Tibial nerve (tissue), 4 donors: Measurements from ENCODE around the gene FAM25A. TPM values are rescaled to one million over a fixed set of nuclear protein-coding genes. Genes with fewer than 3 reads are reported as not detected.

Source experiments
- DNase-seq, 2 donors: peaks; one replicate each; pipeline ENCODE4 v3.0.0-alpha.2; 2019; ENCODE audit warnings: low spot score in 2 of 2
- H3K27ac ChIP-seq, 4 donors: fragments of 200-600 bp; sonication (generic) in 3 of 4; one replicate each; pipeline ENCODE4 v1.5.1; 2017 to 2019; ENCODE audit warnings: mild to moderate bottlenecking in 1 of 4
- H3K27me3 ChIP-seq, 2 donors: fragments of 200-600 bp; sonication (generic) in 1 of 2; one replicate each; pipeline versions ENCODE4 v1.5.1 to v1.6.0; 2017 to 2019
- H3K36me3 ChIP-seq, 3 donors: fragments of 200-600 bp; sonication (generic); one replicate each; pipeline ENCODE4 v1.5.1; 2018 to 2019
- H3K4me1 ChIP-seq, 4 donors: fragments of 200-600 bp; sonication (generic) in 3 of 4; one replicate each; pipeline ENCODE4 v1.5.1; 2017 to 2019
- H3K4me3 ChIP-seq, 4 donors: fragments of 200-600 bp; sonication (generic) in 3 of 4; one replicate each; pipeline ENCODE4 v1.5.1; 2017 to 2019; ENCODE audit warnings: mild to moderate bottlenecking in 1 of 4, moderate library complexity in 1 of 4
- H3K9me3 ChIP-seq, 4 donors: fragments of 200-600 bp; sonication (generic) in 3 of 4; one replicate each; pipeline ENCODE4 v1.5.1; 2017 to 2019
- CTCF ChIP-seq, 5 experiments: fragments of 200-600 bp in 3 of 5; fragments of 450-650 bp in 2 of 5; sonication (generic) in 3 of 5; IDR thresholded peaks; one replicate each; pipeline ENCODE4 v1.5.1; 2016 to 2019; ENCODE audit warnings: antibody characterized with exemption in 5 of 5, mild to moderate bottlenecking in 3 of 5, moderate library complexity in 2 of 5
- EP300 ChIP-seq, 2 donors: sonication (generic); formaldehyde crosslinking; IDR thresholded peaks; one replicate each; pipeline ENCODE4 v1.6.1; 2017; ENCODE audit warnings: antibody characterized with exemption in 2 of 2, mild to moderate bottlenecking in 1 of 2
- POLR2A ChIP-seq, 2 donors: fragments of 450-650 bp; IDR thresholded peaks; one replicate each; pipeline ENCODE4 v1.6.1; 2017; ENCODE audit warnings: antibody characterized with exemption in 2 of 2, mild to moderate bottlenecking in 2 of 2, moderate library complexity in 2 of 2
- WGBS, 2 donors: methylation state at CpG; one replicate each; pipeline ENCODE4 v1.1.5; 2018; 5-methylcytosine and 5-hydroxymethylcytosine counted together
- small RNA-seq: library from RNA; depleted of rRNA; stranded (forward); fragments of <200 nt; gene quantifications from one replicate; pipeline ENCODE3, GENCODE V24; 2016
- total RNA-seq, 4 donors: library from RNA; depleted of rRNA; stranded (reverse); fragments of >200 nt; gene quantifications; one replicate each; pipeline ENCODE4 v1.1.0, GENCODE V29; 2016

FAM25A gene
- total RNA-seq, 4 donors from 2014 or later, result not detected

DNA sequence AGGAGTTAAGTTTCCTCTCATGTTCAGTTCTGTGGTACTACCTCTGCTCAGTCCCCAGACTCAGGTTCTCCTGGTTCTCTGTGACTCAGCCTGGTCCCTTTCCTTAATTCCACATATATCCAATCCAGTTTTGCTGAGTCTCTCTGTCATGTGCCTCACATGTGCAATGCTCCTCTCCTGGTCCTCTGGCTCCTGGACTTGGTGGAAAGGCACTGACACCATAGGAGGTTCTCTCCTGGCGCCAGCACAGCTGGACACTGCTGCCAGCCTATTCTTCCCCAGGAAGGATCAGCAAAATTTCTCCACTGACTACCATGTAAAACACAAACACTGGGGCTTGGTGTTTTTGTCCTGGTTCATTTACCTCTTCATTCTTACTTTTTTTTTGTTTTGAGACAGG lies 46.8 kb downstream of the FAM25A start:
- no peak overlapping the region for H3K4me3 ChIP-seq
- no peaks in the 10 kb centered on the region for H3K9me3 ChIP-seq
- no peaks in the 10 kb centered on the region for H3K4me1 ChIP-seq
- no peak for DNase-seq
- H3K27me3 ChIP-seq, result no peaks in the 10 kb centered on the region
- WGBS, 2 donors, result 100% methylated on average over 1 of the region's 1 CpG
- H3K36me3 ChIP-seq, result peaks cover 0 to 94% (median 21%) of the 10 kb centered on the region in 3 donors
- TF ChIP-seq CTCF (IDR thresholded peaks at IDR 0.05) (no peak), POLR2A (IDR thresholded peaks at IDR 0.05) (no peak), EP300 (IDR thresholded peaks at IDR 0.05) (no peak)
- no peak overlapping the region for H3K27ac ChIP-seq

- Histone ChIP-seq H3K36me3 (peaks cover 0 to 95% (median 16%) of the 10 kb centered on the region in 3 donors), H3K4me1 (no peaks in the 10 kb centered on the region), H3K27me3 (no peaks in the 10 kb centered on the region), H3K27ac (no peak overlapping the region), H3K4me3 (no peak overlapping the region), H3K9me3 (no peaks in the 10 kb centered on the region)
- TF ChIP-seq EP300 (IDR thresholded peaks at IDR 0.05), result no peak
- no peak for TF ChIP-seq POLR2A (IDR thresholded peaks at IDR 0.05)
- no peak for TF ChIP-seq CTCF (IDR thresholded peaks at IDR 0.05)
- 56 to 57% methylated on average over 1 of the region's 1 CpG for WGBS, 2 donors
- no peak for DNase-seq
These were observed 48.2 kb downstream of the FAM25A start for GRCh38 chr10:87068281-87068680.

DNA sequence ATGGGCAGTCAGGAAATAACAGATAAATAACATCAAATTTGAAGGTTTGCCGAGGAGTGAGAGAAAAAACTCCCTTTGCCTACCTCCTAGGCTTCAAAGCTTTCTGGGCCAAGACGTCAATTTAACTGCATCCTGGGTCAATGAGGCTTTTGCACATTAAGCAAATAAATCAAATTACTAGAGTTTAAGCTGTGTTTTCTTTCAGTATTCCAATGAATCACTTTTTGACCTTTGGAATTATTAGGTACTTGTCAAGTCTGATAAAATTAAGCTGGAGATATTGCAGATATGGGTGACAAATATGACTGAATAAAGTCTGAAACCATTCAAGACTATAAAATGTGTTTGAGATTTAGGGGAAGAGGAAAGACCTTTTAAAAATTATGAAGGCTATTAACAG lies 52.4 kb downstream of the FAM25A start:
- Histone ChIP-seq H3K4me1 (no peaks in the 10 kb centered on the region), H3K9me3 (no peaks in the 10 kb centered on the region), H3K36me3 (peaks cover 0 to 73% (median 14%) of the 10 kb centered on the region in 3 donors), H3K27ac (no peak overlapping the region), H3K4me3 (no peak overlapping the region), H3K27me3 (no peaks in the 10 kb centered on the region)
- 69 to 79% methylated on average over 2 of the region's 2 CpGs for WGBS, 2 donors
- TF ChIP-seq EP300 (IDR thresholded peaks at IDR 0.05), result no peak
- no peak for TF ChIP-seq POLR2A (IDR thresholded peaks at IDR 0.05)
- no peak for TF ChIP-seq CTCF (IDR thresholded peaks at IDR 0.05)
- DNase-seq, result no peak

Small RNA genes lying within 50 kb of the gene (small RNA-seq; reads per million reads assigned to genes)
- not detected for gene AL136982.5
- not detected for gene BMS1P3
- not detected for gene FAM25A
- gene RNU6-529P, result not detected

Other genes with a start within 250 kb of the FAM25A start
- 10 to 100 TPM; 27.6 to 81.2 (median 61.9) TPM for gene MMRN2, start 62.7 kb upstream of the FAM25A start, total RNA-seq
- 100 to 1,000 TPM in 2 of 4 donors, 10 to 100 TPM in 2; 86.1 to 213 (median 119) TPM for gene SNCG, start 61.7 kb upstream of the FAM25A start, total RNA-seq
- 1,000 to 10,000 TPM in 2 of 4 donors, 100 to 1,000 TPM in 2; 703 to 1,895 (median 1,121) TPM for gene ADIRF, start 51.8 kb upstream of the FAM25A start, total RNA-seq
- gene GLUD1, start 74.5 kb downstream of the FAM25A start, total RNA-seq, result 100 to 1,000 TPM; 204 to 241 (median 223) TPM
- gene SHLD2, start 74.9 kb downstream of the FAM25A start, total RNA-seq, result 10 to 100 TPM; 14.1 to 39.6 (median 28.6) TPM
- gene NUTM2A, start 205.2 kb downstream of the FAM25A start, total RNA-seq, result 1 to 10 TPM; 1.8 to 6.3 (median 2.4) TPM